Activated naive CD8-positive, alpha-beta T cell treated with anti-CD3 and anti-CD28 coated beads, Interleukin-2, amount 50 U/mL, for 16 hours (primary cell): Measurements from ENCODE around the gene PHTF2.
"Not testable (repeated sequence)": the region's sequence is repeated elsewhere in the genome, so short reads cannot be mapped to it uniquely, and the experiment has no call there.

Experiments
- DNase-seq: peaks from one replicate; pipeline ENCODE4 v3.0.0-alpha.2; 2020; ENCODE audit warnings: low read depth, low spot score

PHTF2 gene

DNA sequence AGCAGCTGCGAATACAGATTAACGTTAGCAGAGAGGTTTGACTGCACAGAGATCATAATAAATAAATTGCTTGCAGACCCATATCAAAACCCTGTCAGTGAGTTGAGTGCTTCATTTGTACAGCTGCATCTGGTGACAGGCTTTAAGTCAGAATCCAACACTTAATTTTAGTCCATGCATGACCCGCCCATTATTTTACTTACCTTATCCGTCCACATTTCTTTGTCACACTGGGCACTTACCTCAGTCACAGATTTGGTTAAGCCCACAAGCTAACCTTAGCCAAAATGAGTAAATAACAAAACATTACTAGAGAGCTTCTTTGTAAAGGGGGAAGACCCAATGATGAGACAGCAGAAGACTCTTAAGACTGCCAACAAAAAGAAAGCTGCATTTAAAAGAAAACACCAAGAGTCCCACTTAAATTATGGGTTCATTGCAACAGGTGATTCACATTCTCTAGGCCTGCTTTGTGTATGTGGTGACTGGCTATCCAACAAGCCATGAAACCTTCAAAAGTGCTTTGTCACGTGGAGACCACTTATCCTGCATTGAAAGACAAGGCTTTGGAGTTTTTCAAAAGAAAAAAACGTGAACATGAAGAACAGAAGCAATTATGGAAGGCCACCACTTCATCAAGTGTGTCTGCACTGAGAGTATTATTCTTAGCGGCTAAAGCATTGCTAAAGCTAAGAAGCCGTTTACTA is 32.2 kb downstream of the PHTF2 start:
- no peak for DNase-seq

DNA sequence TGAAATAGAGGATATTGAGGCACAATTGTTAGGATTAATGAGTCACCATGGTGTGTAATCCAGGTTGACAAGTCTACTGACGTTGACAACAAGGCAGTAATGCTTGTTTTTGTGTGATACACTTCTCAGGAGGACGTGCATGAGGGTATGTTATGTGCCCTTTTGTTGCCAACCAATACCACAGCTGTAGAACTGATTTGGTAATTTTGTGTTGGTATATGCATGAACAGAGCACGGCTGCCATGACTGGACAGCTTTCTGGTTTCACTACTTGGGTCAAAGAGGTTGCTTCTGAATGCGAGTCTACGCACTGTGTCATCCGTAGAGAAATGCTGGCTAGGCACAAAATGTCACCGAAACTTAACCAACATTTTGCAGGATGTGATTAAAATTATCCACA is 32.9 kb downstream of the PHTF2 start:
- no peak for DNase-seq

DNA sequence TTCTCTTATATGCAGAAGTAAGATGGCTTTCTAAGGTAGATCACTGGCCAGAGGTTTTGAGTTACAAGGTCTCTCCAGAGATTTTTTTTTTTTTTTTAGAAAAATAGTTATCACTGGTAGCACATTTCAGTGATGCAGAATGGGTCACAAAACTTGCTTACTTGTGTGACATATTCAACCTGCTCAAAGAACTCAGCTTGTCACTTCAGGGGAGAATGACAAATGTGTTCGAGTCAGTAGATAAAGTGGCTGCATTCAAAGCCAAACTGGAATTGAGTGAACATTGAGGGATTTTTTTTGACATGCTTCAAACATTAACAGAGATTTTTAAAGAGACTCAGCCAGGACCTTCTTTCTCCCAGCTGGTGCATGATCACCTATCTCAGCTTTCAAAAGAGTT is 33.4 kb downstream of the PHTF2 start:
- no peak for DNase-seq

DNA sequence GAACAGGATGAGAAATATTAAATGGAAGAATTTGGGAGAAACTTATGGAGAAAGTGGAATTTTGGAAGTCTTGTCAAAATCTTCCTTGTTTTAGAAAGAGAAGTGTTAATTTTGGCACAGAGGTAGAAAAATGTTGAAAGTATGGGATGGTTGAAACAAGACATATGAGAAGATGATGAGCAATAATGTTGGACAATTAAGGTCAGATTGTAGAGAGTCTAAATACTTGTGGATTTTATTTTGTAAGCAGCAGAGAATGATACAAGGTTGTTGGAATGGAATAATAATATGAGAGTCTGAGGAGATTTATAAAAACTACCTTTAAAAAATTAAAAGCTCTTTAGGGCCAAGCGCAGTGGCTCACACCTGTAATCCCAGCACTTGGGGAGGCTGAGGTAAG is 34.6 kb downstream of the PHTF2 start:
- DNase-seq = no peak

DNA sequence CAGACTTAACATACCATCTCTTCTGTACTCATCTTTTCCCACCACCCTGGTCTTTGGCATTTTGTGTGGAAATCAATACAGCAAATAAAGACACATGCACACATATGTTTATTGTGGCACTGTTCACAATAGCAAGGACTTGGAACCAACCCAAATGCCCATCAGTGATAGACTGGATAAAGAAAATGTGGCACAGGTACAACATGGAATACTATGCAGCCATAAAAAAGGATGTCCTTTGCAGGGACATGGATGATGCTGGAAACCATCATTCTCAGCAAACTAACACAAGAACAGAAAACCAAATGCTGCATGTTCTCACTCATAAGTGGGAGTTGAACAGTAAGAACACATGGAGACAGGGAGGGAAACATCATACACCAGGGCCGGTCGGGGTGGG is 37.9 kb downstream of the PHTF2 start:
- not testable (repeated sequence) for DNase-seq

DNA sequence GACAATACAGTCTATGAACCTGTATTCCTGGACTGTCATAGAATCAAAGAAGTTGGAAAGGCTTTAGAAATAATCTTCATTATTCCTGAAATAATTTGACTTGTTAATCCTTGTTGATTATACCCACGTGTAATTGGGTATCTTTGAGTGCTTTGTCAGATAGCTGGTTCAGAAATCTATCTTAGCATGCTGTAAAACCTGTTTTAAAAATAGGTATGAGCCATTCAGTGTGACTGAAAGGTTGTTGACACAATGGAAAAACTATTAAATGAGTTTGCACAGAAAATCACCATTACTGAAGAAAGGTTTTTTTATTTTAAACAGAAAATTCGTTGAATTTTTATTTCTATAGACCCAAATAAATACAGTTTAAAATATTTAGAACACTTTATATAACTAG is 38.7 kb downstream of the PHTF2 start:
- no peak for DNase-seq

DNA sequence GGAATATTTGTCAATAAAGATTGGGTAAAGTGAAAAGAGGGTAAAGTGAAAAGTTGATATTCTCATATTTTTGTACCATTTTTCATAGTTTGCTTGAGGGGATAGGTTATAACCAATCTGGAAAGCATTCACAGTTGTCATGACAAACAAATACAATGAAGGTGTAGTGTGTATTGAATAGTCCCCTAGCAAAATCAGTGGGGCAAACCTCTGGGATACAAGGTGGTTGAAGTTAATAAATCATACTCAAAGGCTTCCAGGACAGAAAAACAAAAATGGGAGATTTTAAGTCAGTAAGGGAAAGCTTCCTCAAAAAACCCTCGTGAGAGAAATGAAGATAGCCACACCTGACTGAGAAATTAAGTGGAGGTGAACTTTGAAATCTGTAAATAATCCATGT is 39.4 kb downstream of the PHTF2 start:
- no peak for DNase-seq

DNA sequence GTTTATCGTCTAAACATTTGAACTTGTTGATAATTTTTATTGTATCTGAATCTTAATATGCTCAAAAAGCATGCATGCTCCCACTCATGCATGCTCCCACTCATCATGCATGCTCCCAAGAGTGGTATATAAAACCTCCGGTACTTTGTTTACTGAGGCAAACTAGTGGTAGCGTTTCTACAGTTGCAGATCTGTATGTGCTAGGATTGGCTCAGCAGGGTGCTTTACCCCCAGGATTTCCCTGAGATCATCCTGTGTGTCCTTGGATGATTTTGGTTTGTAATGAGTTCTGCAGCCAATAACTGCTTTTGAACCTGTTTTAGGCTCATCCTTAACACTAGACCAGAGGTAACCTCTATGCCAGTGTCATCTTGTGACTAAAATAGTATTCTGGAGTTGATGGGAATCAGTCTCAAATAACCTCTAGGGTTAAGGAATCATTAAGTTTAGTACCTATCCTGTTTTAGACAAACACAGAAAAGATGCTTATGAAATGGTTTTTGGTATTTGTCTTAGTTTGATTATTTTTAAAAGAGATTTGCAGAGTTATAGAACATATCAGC is 40.4 kb downstream of the PHTF2 start:
- no peak for DNase-seq

DNA sequence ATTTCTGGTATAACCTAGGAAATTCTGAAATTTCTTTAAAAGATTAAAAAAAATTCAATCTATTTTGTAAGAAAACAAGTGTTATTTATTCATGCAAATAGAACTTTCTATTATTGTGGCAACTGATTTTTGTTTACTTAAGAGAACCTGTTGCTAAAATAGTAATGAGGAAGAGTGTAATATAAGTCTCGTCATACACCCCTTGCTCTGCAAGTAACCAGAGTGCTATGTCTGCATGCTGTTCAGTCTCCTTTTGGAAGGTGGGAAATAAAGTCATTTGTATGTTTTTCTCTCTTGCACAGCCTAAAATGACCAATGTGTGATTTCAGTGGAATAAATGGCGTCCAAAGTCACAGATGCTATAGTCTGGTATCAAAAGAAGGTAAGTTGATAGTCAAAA is 41.3 kb downstream of the PHTF2 start:
- DNase-seq = no peak

DNA sequence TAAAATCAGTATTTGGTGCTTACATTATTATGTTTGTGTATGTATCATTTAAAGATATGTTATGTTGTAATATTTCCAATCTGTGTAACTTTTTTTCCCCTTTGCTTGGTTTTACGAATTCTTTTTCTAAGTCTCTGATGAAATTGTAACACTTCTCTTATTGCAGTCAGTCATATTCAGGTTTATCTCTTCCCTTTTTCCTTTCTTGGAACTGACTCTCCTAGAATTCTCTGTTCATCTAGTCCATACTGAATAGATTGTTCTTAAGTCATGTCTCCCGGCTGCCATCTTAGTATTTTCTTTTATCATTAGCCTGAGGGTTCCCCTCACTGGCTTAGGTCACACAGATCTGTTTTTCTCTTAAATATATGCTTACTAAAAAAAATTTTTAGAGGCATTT is 44.6 kb downstream of the PHTF2 start:
- DNase-seq = no peak

DNA sequence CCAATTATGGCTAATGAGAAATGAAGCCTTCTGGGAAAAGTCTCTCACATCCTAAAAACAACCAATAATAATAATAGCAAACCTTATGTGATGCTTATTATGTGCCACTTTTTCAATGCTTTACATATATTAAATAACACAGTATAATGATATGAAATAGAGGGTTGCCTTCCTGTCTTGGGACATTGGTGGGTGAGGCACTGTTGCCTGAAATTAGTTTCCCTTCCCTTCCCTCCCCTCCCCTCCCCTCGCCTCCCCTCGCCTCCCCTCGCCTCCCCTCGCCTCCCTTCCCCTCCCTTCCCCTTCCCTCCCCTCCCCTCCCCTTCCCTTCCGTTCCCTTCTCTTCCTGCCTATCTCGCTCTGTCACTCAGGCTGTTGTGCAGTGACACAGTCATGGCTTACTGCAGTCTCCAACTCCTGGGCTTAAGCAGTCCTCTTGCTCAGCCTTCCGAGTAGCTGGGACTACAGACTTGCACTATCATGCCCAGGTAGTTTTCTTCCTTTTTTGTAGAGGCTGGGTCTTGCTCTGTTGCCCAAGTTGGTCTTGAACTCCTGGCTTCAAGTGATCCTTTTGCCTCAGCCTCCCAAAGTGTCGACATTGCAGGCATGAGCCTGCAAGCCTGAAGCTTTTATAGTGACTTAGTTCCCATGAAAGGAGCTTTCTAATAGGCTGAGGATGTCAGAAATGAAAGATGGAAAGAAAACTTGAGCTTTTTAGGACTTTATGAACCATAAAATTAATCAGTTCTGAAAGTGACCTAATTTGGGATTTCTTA is 47.9 kb downstream of the PHTF2 start:
- no peak for DNase-seq

DNA sequence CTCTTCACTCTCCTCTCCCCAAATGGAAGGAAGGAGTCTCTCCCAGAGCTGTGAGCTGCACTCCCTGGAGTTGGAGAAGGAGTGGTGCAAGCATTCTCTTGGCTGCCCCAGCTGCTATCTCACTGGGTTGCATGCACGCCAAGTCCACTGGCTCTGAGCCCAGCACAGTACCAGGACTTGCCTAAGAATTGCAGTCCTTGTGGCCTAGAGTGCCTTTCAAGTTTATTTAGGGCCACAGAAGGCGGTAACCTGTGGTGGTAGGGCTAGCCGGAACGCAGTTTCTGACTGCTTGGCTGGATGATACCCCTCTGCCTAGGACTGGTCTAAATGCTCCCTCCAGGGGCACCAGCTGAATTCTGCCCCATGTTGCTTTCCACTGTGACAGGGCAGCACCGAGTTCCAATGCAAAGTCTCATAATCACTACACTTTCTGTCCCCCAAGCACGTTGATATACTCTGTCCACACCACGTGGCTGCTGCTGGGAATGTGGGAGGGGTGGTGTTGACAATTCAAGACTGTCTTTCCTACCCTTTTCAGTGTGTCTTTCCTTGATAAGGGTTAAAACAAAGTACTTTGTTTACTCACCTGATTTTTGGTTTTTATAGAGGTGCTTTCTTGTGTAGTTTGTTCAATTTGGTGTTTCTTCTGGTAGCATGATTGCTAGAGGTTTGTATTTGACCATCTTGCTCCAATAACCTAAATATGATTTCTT is 57.0 kb downstream of the PHTF2 start:
- no peak for DNase-seq

DNA sequence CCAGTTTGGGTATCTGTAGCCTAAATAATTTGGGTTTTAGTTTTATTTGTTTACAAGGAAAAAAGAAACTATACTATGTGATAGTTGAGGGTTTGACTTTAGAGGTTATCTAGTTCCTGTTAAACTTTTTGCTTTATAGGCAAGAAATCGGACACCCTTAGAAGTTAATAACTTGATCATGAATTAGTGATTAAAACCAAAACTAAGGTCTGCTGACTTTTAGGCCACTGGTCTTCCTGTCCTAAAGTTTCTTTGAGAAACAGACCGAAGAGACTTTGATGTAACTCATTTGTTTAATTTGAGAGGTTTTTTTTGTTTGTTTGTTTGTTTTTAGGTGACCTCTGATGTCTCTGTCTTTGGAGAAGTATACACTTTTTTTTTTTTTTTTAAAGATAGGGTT is 59.7 kb downstream of the PHTF2 start:
- DNase-seq = no peak

DNA sequence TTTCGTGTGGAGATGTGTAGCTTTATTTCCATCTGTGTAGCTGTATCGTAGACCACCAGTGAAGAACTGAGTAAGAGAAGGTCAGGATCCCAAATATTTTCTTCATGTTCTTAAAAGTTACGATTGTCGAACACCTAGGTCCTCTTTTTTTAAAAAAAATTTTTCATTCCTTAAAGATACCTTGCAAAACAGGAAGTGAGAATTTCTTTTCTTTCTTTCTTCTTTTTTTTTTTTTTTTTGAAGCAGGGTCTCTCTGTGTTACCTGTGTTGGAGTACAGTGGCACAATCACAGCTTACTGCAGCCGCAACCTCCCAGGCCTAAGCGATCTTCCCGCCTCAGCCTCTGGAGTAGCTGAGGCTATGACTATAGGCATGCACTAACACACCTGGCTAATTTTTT is 60.8 kb downstream of the PHTF2 start:
- no peak for DNase-seq

DNA sequence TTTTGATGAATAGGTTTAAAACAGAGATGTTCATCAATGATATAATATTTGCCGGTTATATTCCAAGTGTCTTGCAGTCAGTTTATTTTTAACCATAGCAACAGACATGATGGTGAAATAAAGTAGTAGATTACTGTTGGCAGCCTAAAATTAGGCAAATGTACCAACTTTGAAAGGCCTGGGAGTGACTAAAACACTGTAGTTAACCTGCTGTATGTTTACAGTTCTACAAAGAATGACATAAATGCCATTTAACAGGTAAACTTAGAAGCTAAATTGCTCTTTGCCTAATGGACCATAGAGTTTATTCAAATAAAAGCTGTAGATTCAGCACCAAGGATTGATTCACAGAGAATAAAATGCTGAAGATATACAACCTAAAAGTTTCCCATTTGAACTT is 64.1 kb downstream of the PHTF2 start:
- no peak for DNase-seq

DNA sequence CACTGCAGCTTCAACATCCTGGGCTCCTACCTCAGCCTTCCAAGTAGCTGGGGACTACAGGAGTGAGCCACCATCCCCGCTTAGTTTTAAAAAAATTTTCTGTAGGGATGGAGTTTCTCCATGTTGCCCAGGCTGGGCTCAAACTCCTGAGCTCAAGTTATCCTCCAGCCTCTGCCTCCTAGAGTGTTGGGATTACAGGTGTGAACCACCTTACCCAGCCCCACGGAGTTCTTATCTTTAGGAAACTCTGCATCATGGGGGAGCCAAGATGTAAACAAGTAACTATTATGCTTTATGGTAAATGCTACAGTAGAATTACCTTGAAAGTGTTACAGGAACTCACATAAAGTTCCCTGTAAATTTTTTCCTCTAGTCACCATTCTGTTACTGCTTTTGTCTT is 65.3 kb downstream of the PHTF2 start:
- no peak for DNase-seq

DNA sequence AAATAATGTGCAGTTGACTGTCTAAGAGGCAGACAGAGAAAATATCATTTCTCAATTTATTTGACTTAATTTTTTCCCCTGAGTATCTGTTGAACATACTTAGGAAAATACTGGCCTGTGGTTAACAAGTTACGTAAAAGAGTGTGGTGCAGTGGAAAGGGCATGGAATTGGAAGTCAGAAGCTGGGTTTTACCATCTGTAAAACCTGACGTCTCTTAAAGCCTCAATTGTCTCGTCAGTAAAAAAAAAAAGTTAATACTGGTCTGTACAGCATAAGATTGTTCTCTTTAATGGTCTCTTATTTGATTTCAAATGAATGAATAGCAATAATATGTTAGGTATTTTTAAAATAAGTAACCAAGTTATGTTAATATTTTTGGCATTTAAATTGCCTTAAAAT is 67.8 kb downstream of the PHTF2 start:
- no peak for DNase-seq

DNA sequence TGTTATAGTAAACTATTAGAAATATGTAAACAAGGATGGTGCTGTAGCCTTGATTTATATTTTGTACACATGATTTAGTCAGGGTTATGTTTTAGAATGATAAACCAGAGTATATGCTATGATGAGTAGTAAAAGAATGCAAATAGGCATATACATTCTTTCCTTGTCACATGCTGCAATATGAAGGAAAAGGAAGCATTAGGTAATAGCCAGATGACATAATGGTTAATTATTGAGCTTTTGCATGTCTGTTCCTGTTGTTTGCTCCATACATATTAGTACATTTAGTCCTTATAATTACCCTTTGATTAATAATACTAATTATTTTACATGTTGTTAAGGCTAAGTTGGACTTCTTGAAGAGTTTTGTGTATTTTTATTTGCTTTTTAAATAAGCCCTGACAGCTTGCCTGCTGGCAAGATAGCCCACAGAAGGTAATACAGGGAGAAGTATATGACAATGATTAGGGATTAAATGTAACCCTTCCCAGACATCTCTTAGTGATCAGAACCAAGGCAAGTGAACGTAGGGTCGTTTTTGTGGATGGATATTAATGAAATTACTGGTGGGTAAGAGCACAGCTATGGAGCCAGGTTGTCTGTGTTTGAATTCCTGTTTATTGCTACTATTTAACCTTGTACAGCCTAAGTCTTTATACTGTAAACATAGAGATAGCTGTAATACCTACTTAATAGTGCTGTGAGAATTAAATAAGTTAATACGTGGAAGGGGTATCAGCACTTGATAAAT is 68.4 kb downstream of the PHTF2 start:
- DNase-seq = no peak

DNA sequence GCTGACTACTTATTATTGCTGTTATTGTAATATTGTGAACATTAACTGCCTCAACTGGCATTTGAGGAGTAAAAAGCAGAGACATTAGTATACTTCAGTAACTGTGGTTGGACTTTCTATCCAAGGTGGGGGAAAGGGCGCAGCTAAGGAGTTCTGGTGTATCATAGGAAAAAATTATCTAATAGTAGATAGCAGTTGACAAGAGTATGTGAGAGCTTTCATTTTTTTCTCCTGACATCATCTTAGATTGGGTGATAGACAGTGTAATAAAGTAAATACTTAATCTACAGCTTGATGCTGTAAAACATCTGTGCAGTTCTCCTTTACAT is 68.9 kb downstream of the PHTF2 start:
- no peak for DNase-seq

DNA sequence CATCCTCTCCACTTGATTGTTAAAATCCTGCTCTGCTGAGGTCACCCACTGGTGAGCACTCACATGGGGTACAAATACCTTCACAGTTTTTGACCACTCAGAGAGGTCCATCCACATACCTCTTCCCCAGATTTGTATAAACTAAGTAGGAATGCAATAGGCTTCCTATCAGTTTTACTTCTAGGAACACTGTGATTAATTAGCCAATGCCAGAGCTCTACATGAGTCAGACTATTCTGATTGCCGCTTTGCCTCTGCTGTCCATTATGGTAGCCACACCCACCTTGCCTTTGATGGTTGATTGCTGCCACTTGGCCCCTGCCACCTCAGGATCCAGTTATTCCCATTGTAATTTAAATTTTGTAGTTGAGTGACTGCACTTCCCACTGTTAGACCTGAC is 73.7 kb downstream of the PHTF2 start:
- DNase-seq = not testable (repeated sequence)

DNA sequence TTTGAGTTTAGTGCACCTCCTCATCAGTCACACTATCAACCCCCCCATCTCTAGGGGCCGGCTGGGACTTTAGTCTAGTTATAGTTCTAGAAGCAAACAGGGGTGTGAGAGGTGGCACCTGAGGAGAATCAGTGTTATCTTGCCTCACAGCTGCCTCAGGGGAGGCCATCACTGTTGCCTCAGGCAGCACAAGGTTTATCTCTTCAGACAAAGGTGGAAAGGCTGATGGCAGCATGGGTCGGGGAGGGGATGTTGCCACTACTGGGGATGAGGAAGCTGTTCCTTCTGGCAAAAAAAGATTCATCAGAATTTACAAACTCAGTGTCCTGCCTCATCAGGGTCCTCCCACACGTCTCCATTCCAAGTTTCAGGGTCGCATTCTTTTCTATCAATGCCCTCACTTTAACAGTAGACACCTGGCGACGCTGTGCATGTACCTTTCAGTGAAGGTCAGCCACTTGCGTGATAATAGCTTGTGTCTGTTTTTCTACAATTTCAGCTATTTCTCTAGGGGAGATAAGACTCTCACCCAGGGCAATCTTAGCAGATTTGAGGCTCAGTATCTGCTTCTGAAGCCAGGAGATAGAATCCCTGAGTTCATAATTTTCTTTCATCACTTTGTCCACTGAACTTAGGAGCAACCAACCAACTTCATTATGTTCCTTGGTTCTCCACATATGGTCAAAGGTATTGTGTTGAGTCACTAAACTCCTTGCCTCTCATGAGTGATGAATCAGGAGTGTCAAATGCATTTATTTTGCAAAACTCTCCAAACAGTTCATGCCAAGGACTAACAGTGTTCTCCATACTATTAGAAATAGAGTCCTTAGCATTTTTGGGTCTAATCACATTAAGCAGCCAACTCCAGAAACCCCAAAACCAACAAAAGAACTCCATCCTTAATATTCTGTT is 75.1 kb downstream of the PHTF2 start:
- DNase-seq = not testable (repeated sequence)
